GM19328 (cell line): ENCODE data around the gene KXD1.
"Not testable (repeated sequence)": the region's sequence is repeated elsewhere in the genome, so short reads cannot be mapped to it uniquely, and the experiment has no call there.

Source experiments
- ATAC-seq: cut with Tn5 transposase; IDR thresholded peaks from one replicate; pipeline ENCODE4 v1.9.1; 2021; ENCODE audit warnings: mild to moderate bottlenecking, moderate library complexity; ENCODE audit not compliant: unreplicated experiment

The KXD1 gene

DNA sequence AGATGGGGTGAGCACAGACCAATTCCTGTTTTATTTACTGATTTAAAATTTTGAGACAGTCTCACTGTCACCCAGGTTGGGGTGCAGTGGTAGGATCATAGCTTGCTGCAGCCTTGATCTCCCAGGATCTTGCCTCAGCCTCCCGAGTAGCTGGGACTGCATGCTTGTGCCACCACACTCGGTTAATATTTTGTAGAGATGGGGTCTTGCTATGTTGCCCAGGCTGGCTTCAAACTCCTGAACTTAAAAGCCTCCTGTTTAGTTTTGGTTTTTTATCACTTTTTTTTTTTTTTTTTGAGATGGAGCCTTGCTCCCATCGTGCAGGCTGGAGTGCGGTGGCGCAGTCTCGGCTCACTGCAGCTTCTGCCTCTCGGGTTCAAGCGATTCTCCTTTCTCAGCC lies 18.7 kb downstream of the KXD1 start:
- ATAC-seq: no peak

DNA sequence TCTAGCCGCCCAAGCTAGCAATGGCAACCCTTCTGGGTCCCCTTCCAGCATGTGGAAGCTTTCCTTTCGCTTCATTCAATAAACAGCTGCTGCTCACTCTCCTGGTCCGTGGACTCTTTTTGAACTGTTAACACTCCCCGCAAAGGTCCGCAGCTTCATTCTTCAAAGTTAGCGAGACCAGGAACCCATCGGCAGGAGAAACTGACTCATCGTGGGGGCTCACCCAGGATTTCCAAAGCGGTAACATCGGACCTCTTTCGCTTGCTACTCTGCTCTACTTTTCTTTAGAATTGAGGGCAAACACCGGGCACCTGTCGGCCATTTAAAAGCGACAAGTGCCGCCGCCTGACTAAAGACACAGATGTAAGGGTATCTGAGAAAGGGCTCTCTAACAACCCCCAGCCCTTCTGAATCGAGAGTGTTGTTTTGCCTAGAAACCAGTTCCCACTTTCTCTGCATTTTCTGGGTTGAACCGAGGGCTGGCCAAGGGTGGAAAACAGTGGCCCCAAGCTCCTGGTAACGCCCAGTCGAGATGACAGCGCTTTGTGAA lies 19.8 kb downstream of the KXD1 start:
- no peak for ATAC-seq

DNA sequence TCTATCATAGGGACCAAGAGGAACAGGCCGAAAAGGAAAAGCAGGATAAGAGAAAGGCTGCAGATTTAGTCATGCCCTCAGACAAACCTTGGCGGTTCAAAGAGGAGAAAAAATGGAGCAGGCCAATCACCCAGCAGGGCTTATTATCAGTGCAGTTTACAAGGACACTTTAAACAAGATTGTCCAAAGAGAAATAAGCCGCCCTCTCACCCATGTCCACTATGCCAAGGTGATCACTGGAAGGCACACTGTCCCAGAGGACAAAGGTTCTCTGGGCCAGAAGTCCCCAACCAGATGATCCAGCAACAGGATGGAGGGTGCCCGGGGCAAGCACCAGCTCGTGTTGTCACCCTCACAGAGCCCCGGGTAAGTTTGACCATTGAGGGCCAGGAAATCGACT lies 22.6 kb downstream of the KXD1 start:
- no peak for ATAC-seq

DNA sequence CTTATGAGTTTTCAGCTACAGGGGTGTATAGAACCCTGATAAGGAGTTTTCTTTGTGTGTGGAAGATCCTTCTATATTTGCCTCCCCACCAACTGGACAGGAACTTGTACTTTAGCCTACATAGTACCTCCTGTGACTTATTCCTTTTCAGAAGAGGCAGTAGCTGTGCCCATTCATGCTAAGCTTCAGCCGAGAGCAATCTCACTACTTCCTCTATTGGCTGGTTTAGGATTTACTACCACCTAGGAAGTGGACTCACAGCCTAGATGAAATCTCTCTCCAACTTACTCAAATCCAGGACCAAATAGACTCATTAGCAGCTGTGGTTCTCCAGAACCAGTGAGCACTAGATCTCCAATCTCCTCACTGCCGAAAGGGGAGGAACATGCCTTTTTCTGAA lies 28.6 kb downstream of the KXD1 start:
- no peak for ATAC-seq

DNA sequence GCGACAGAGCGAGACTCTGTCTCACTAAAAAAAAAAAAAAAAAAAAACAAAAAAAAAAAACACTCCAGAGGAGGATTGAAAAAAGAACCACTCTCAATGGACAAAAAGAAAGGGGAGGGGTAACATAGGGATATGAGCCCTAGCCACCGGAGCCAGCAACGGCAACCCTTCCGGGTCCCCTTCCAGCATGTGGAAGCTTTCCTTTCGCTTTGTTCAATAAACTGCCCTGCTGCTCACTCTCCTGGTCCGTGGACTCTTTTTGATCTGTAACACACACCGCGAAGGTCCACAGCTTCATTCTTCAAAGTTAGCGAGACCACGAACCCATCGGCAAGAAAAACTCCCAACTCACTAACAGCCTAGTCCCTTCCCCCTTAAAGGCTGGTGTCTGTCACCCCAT lies 29.9 kb downstream of the KXD1 start:
- no peak for ATAC-seq

DNA sequence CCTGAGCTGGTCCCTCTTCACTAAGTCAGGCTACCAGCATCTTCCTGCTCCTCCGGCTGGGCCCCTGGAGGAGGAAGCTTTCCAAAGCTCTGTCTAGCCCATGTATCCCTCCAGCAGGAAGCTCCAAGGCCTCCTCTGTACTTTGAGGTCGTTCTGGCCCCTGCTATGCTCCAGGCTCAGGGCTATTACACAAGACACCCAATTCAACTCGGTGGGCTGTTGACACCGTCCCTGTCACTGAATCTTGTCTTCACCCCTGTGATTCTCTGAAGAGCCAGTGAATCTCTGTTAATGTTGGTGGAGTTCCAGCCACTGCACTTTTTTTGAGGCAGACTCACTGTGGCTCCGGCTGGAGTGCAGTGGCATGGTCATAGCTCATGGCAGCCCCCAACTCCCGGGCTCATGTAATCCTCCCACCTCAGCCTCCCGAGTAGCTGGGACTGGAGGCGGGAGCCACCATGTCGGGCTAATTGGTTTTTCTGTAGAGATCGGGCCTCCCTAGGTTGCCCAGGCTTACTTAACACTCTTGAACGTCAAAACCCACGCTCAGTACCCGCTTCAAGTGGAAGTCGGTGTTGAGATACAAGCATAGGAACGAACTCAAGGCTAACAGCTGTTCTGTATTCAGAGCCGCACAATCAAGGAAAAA lies 30.4 kb downstream of the KXD1 start:
- ATAC-seq: no peak

DNA sequence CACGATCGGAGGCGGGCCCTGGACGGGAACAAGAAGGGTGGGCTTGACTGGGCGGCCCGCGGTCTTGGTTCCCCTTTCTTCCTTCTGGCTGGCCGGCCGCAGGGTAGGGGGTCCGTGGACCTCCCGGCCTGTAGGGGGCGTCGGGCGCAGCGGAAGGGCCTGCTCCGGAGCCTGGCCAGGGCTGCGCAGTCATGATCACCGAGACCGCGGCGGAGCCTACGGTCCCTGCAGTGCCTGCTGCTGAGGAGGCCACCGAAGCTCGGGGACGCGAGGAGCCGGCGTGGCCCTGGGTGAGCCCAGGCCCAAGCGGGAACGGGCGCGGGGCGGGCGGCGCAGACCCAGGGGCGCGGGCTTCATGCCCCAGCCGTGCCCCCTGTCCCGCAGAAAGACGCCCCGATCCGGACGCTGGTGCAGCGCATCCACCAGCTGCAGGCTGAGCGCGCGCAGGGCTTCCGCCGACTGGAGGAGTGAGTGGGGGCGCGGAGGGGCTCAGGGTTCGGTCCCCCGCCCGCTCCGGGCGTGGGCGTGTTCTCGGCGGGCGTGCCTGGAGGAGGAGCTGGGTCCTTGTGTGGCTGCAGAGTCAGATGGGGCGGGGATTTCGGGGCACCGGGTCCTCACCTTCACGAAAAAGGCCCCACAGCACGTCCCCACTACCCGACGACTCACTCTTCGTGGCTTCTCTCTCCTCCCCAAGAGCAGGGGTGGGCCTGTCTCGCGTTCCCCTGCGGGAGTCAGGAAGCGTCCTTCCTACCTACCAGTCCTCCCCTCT lies 31.1 kb downstream of the KXD1 start, which contains the start of gene REX1BD:
TSS of gene REX1BD (plus strand) at position 188 of the 769 bp plus-strand sequence. CDS start at position 192, 4 bp downstream.
- peak; percentile 79 for ATAC-seq

DNA sequence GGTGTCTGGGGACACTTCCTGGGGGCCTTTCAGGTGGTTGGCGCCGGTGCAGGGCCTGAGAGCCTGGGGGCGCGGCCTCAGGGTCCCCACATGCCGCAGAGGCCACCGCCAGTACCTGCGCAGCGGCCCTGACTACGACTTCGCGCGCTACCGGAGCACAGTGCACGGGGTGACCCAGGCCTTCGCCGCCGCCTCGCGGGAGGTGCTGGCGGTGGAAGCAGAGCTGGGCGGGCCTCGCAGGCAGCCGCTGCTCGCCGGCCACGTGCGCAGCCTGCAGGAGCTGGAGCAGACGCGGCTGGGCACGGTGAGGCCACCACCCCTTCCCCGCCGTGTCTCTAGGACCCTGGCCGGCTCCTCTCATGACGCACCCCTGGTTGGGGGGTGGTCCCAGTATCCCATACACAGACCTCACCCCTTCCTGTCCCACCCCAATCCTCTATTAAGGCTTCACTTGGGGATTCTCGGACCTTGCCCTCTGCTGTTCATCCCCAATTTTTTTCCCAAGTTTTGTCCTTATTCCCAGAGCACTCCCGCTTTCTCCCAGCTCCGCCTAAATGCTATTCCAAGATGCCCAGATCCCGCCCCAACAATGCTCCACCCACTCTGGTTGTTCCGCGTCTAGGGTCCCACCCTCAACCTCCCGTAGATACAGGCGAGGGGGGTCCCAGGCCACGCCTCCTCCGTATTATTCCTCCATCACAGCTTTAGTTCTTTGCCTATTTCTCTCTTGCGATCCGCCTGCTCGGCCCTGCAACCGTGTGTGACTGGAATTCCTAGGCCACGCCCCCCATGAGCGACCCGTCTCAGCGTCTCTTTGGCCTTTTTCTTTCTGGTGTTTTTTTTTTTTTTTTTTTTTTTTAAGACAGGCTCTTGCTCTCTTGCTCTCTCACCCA lies 32.0 kb downstream of the KXD1 start:
- peak; percentile 25 for ATAC-seq

DNA sequence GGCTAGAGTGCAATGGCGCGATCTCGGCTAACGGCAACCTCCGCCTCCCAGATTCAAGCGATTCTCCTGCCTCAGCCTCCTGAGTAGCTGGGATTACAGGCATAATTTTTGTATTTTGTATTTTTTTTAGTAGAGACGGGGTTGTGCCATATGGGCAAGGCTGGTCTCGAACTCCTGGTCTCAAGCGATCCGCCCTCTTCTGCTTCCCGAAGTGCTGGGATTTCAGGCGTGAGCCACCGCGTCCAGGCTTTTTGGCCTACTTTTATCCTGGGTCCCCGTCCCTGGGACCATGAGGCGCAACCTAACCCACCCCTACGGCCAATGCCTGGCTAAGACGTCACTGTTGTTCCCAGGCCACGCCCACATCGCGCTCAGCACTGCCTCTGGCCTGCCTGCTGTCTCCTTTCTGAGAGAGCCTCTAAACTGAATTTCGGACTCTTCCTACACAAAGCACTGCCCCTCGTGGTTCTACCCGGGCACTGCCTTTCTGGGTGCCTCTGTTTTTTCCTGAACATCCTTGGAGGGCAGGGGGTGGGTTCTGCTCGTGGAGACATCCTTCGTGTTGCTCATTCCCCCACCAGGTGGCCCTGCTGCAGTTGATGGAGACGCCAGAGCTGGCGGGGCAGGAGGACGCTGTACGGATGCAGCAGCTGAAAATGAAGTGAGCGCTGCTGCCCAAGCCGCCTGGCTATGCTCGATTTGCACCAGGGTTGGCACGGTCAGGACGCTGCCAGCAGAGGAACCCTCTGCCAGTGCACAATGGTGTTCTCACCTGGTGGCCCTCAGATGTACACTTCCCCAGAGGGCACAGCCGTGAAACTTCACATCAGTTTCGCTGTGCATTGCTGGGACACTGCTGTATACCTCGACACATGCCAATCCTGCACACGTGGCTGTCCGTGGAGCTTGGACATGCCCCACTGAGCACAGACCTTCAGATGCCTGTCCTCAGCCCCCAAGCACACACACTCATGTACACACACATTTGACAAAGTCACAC lies 32.9 kb downstream of the KXD1 start:
- no peak for ATAC-seq

DNA sequence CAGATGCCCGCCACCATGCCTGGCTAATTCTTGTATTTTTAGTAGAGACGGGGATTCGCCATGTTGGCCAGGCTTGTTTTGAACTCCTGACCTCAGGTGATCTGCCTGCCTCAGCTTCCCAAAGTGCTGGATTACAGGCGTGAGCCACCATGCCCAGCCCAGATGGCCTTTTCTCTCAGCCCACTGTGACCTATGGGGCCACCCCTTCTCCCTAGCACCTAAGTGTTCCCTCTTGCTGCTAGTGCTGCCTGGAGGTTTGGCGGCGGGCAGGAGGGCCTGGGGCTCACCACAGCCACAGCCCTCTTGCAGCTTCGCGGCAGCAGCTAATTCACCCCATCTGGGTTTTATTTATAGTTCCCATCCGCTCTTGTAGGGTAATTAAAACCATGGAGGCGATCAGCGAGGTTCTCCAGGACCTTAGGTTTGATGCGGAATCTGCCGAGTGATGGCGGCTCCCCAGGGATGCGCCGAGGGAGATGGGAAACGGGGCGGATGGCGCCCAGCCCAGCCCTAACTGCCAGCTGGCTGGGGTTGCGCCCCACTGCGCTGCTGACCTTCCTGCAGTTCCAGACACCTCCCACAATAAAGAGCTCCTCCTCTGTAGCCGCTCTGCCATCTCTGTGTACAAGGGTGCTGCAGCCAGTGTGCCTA lies 34.2 kb downstream of the KXD1 start:
- ATAC-seq: no peak

DNA sequence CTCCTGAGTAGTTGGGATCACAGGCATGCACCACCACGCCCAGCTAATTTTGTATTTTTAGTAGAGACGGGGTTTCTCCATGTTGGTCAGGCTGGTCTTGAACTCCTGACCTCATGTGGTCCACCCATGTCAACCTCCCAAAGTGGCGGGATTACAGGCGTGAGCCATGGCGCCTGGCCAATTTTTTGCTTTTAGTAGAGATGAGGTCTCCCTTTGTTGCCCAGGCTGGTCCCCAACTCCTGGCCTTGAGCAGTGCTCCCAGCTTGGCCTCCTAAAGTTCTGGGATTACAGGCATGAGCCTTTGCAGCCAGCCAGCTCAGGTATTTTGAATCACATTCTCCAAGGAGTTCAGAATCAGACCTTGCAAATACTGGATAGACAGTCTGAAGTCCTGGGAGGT lies 35.1 kb downstream of the KXD1 start:
- not testable (repeated sequence) for ATAC-seq

DNA sequence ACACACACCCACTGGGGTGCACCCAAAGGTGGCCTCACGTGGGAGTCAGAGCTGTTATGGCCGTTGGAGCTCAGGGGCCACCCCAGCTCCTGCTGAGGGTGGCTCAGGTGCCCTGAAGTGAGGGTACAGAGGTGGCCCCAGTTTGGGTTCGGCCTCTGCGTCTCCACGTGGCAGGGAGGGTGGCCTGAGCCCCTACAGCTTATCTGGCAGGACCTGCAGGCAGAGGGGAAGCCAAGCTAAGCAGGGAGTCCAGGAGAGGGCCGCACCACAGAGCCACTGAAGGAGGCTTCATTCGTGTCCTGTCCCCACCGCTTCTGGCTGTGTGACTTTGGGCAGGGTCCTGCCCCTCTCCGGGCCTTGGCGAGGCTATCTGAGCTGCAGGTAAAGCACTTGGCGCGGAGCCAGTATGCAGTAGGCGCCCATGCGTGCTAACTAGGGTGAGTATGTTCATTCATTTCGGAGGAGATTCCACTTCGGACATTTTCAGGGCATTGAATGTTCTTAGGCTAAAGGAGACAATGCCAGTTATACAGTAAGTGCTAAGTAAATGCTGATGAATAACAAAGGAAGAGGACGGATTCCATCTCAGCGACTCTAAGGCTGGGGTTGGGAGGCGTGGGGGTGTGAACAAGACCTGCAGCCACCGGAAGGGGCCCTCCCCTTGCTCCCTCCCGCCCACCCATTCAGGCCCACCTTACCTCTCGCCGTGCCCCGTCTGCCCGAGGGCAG lies 35.9 kb downstream of the KXD1 start:
- no peak for ATAC-seq

DNA sequence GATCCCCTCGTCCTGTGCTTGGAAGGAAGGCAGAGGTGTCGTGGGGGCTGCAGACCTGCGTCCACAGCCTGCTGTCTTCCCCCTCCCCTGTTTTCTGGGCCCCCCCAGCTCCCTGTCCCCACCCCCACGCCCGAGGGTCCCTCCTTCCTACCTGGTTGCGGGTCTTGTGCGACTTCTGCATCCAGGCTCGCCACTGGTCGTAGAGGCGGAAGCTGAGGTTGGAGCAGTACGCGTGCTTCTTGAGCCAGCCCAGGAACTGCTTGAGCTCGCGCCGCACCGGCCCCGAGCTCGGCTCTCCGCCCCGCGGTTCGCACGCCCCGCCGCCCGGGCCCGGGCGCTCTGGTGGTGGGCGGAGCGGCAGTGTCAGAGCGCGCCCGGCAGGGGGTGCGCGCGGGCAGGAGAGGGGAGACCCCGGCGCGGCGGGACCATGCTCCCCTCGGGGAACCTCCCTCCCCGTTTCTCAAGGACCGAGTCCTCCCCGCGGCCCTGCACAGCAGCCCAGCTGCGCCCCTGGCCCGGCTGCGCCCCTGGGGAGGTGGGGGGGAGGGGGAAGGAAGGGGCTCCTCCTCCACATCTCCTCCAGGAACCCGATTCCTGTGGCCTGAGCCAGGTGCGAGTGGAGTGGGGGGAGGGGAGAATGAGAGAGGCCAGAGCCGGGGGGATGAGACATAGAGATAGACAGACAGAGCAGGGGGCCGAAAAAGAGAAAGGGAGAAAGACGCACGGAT lies 36.6 kb downstream of the KXD1 start:
- no peak for ATAC-seq

DNA sequence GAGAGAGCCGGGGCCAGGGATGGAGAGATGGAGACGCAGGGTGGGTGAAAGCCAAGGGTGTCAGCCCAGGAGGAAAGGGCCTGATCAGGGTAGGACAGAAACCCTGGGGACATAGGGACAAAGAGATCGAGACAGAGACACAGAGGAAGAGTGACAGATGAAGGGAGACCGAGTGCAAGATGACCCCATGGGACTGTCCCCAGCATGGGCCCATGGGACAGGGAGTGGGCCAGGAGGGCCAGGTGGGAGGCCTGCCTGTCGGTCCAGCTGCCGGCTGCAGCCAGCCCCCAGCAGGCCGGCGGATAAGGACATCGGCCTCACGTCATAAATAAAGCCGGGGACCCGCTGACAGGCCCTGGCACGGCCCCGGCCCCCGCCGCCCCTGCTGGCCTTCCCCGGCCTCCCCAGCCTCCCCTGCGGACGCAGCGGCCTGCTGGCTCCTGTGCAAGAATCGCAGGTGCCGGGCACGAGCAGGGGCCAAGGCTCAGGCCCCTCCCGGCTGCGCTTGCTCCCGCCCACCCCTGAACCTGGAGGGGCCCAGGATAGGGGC lies 37.2 kb downstream of the KXD1 start:
- ATAC-seq: no peak

DNA sequence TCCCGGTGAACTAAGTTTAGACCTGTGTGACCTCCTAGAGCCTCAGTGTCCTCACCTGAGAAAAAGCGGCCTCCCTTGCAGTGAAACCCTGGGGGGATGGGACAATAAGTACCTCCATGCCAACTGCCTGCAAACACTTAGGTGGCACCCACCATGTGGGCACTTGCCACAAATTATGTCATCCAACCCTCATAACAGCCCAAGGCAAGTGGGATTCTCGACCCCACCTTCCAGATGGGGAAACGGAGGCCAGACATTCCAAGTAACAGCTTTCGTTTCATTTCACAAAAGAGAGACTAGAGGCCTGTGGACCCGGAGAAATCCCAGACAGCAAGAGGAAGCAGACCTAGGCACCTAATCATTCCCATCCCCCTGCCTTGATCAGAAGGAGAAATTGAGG lies 37.8 kb downstream of the KXD1 start:
- no peak for ATAC-seq

DNA sequence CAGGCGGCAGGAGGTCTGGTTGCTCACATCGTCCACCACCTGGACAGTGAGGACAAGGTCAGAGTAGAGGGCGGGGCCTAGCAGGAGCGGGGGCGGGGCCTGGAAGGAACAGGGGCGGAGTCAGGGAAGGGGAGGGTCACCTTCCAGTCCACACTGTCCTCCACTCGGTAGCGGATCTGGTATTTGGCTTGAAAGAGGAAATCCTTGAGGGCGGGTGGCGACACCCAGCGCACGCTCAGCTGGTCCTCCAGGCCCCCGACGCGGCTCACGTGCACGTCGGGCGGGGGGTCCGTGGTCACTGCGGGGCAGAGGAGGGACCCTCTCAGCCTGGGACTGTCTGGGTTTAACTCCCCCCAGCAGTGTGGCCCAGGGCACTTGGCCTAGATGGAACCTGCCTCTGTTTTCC lies 39.1 kb downstream of the KXD1 start:
- no peak for ATAC-seq

DNA sequence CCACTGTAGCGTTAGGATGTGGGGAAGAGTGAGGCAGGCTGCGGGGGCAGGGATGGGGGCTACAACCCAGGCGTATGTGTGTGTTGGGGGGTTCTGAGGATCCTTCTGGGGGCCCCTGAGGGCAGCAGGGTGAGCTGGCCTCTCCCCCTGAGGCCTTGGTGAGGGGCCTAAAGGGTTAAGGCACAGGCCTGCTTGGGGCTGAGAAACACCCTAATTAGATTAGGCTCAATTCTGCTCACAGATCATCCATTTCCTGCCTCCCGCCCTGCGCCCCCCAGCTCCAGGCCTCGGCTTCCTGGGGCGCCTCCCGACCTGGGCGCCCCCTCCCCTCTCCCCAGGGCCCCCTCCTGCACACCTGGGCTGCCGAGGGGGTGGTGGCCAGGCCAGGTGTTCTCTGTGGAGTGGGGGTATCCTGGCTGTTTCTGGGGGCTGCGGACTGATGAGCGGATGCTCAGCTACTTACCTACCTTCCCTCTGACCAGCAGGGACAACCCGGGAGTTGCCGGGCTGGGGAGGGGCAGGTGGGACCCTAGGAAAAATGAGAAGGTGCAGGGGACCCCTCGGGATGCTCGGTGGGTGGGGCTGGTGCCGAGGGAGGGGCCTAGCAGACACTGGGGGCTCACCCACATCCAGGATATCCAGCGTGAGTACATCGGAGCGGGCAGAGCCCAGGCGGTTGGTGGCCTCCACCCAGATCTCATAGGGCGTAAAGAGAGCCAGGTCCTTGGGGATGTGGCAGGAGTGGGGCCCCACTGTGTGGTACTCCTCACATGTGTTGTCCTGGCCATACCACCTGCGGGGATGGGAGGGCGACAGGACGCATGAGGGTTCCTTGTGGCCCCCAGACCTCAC lies 40.4 kb downstream of the KXD1 start:
- ATAC-seq: no peak
